Ovary (tissue), 9 donors: ENCODE measurements around the gene KCNMA1. TPM values are rescaled to one million over a fixed set of nuclear protein-coding genes. Genes with fewer than 3 reads are reported as not detected.

Experiments used
- DNase-seq, 5 donors: peaks; one replicate each; pipeline ENCODE4 v3.0.0-alpha.2; 2019 to 2020
- H3K27ac ChIP-seq, 2 donors: fragments of 200-600 bp; one replicate each; pipeline versions ENCODE4 v1.5.1 to v1.8.0; 2019 to 2022
- H3K27me3 ChIP-seq: fragments of 200-600 bp; one replicate; pipeline ENCODE4 v1.8.0; 2022
- H3K36me3 ChIP-seq: fragments of 200-600 bp; sonication (generic); one replicate; pipeline ENCODE4 v1.5.1; 2019
- H3K4me1 ChIP-seq: one replicate; pipeline ENCODE4 v1.8.1; 2013; ENCODE audit warnings: mild to moderate bottlenecking, moderate library complexity; ENCODE audit not compliant: insufficient read depth
- H3K4me3 ChIP-seq: fragments of 200-600 bp; sonication (generic); one replicate; pipeline ENCODE4 v1.5.1; 2017
- H3K9me3 ChIP-seq, 2 donors: fragments of 200-600 bp in 1 of 2; sonication (generic) in 1 of 2; one replicate each; pipeline versions ENCODE4 v1.5.1 to v1.8.1; 2013 to 2019; ENCODE audit warnings: mild to moderate bottlenecking in 1 of 2, moderate library complexity in 1 of 2
- CTCF ChIP-seq, 3 donors: fragments of 450-650 bp in 2 of 3; fragments of 200-600 bp in 1 of 3; IDR thresholded peaks; one replicate each; pipeline versions ENCODE4 v1.5.1 to v1.8.0; 2016 to 2022; ENCODE audit warnings: antibody characterized with exemption in 3 of 3, mild to moderate bottlenecking in 1 of 3
- EP300 ChIP-seq: sonication (generic); formaldehyde crosslinking; IDR thresholded peaks from one replicate; pipeline ENCODE4 v1.6.1; 2017; ENCODE audit warnings: antibody characterized with exemption
- POLR2A ChIP-seq: fragments of 450-650 bp; IDR thresholded peaks from one replicate; pipeline ENCODE4 v1.6.1; 2017; ENCODE audit warnings: antibody characterized with exemption, mild to moderate bottlenecking, moderate library complexity
- WGBS, 3 donors: extraction: QIAGEN DNeasy Blood & Tissue Kit in 1 of 3; methylation state at CpG; one replicate each; pipeline versions ENCODE4 v1.1.5 to v1.1.7; 2013 to 2017; 5-methylcytosine and 5-hydroxymethylcytosine counted together
- intact Hi-C, 4 donors: fragments of 100-400 bp; cut with DNase I; formaldehyde crosslinking; loops; one replicate each; pipeline versions ENCODE4 v1.11.0 to v1.15.1; 2022 to 2023
- polyA plus RNA-seq, 2 donors: library from polyadenylated mRNA; stranded (reverse); fragments of 200-250 nt in 1 of 2; fragments of 350-450 nt in 1 of 2; fragmentation: Illumina TruSeq in 1 of 2; extraction: RNeasy Lipid Tissue Mini Kit (QIAGEN cat#74804) in 1 of 2; gene quantifications; one replicate each; pipeline ENCODE4 v1.2.3, GENCODE V29; 2013 to 2014
- total RNA-seq, 7 donors: library from RNA; depleted of rRNA in 2 of 7; stranded (reverse); fragments of >200 nt in 2 of 7; fragmentation: NEBNext Ultra II Directional in 3 of 7; extraction: Animal tissue kit (Norgen Biotek cat#: 25700) in 3 of 7; gene quantifications; one replicate each; pipeline versions ENCODE4 v1.1.0 to v1.2.4, GENCODE V29; 2016 to 2023
- donor health status: DM: no; HTN: no; CAD: no; lungs with moderate emphysema.
- donor health status: DM: no; HTN: no; CAD: no.
- donor health status: Bipolar disorder and iron deficiency.
- donor health status: DM: yes; HTN: yes; CAD: no.
- donor health status: DM: no; HTN: no; CAD: no.
- donor health status: DM: yes; HTN: yes; CAD: no.

Gene KCNMA1
- total and polyA plus RNA-seq, 9 donors = 7.0 to 83.8 (median 25.1) TPM

DNA sequence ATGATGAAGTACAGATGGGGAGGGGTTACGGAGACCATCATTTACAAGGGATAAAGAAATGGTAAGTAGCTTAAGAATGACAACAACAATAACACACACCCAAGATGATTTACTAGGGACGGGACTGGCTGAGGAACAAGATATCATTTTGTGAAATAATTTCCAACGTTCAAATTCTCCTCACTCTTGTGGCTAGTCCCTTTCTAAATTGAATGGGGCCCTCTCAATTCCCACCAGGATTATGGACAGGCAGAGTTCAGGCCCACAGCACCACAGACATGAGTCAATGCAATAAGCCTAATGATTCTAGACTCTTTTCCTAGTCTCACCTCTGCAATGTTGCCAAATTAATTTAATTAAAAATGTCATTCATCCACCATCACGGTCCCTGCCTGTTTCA, 448.1 kb downstream of the KCNMA1 start:
- no peak overlapping the region for H3K27ac ChIP-seq
- WGBS, 3 donors = 77 to 90% (median 83%) methylated on average over 4 of the region's 4 CpGs
- no peak for DNase-seq
- H3K9me3 ChIP-seq = no peaks in the 10 kb centered on the region
- no peak overlapping the region for H3K4me3 ChIP-seq
- no peaks in the 10 kb centered on the region for H3K27me3 ChIP-seq
- H3K36me3 ChIP-seq = no peaks in the 10 kb centered on the region
- TF ChIP-seq EP300 (no peak), CTCF (IDR thresholded peaks at IDR 0.05) (no peak), POLR2A (no peak)
- peaks cover 2% of the 10 kb centered on the region for H3K4me1 ChIP-seq
- intact Hi-C loops = no loop called here

DNA sequence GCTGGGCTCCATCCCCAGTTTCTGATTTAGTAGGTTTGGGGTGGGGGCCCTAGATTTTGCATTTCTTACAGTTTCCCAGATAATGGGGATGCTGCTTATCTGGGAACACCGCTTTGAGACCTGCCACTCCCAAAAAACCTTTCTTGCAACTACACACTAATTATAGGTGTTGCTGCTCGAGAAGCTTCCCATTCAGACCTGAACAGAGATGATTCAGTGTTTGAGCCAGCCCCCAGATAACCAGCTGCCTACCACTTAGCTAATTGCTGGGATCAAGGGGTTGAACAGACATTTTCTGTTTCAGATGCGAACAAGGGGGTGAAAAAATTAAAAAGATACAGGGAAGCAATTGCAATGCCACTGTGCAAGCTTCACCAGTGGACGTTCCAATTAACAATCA, 448.5 kb downstream of the KCNMA1 start:
- Histone ChIP-seq H3K9me3 (no peaks in the 10 kb centered on the region), H3K36me3 (no peaks in the 10 kb centered on the region), H3K27ac (no peak overlapping the region), H3K4me1 (peaks cover 2% of the 10 kb centered on the region), H3K27me3 (no peaks in the 10 kb centered on the region), H3K4me3 (no peak overlapping the region)
- WGBS, 3 donors = 92 to 98% (median 93%) methylated on average over 4 of the region's 4 CpGs
- DNase-seq = no peak
- intact Hi-C loops = no loop called here
- TF ChIP-seq CTCF (IDR thresholded peaks at IDR 0.05) = no peak
- TF ChIP-seq POLR2A = no peak
- no peak for TF ChIP-seq EP300

DNA sequence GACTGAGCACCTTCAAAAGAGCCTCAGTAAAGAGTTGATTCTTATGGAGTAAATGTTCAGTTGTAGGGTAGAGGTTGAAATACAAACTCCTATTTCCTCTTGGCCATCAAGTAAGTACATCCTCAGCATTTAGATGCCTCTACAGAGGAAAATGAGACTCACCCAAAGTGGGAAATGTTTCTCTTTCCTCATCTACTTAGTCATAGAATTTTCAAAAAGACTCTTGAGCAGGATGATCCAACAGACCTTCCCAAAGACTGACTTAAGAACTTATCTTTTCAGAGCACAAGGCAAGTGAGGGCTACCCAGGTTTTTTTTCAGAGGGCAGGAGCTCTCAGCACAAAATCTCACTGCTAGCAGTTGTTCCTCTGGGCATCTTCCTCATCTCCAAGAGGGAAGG, 449.1 kb downstream of the KCNMA1 start:
- H3K9me3 ChIP-seq = no peaks in the 10 kb centered on the region
- TF ChIP-seq EP300 (no peak), POLR2A (no peak), CTCF (IDR thresholded peaks at IDR 0.05) (no peak)
- H3K4me3 ChIP-seq = no peak overlapping the region
- no peak overlapping the region for H3K27ac ChIP-seq
- DNase-seq = no peak
- no peaks in the 10 kb centered on the region for H3K36me3 ChIP-seq
- peaks cover 1% of the 10 kb centered on the region for H3K4me1 ChIP-seq
- no peaks in the 10 kb centered on the region for H3K27me3 ChIP-seq
- intact Hi-C loops = no loop called here

- Histone ChIP-seq H3K4me1 (no peaks in the 10 kb centered on the region), H3K27ac (no peak overlapping the region)
Measured at GRCh38 chr10:77188000-77188395, 449.6 kb downstream of the KCNMA1 start.

More at GRCh38 chr10:77188000-77188395, 449.6 kb downstream of the KCNMA1 start:
- 60 to 82% (median 75%) methylated on average over 1 of the region's 1 CpG for WGBS, 3 donors
- intact Hi-C loops = no loop called here
- no peak for DNase-seq
- Histone ChIP-seq H3K9me3 (no peaks in the 10 kb centered on the region), H3K27me3 (no peaks in the 10 kb centered on the region), H3K36me3 (no peaks in the 10 kb centered on the region), H3K4me3 (no peak overlapping the region)
- no peak for TF ChIP-seq POLR2A
- no peak for TF ChIP-seq EP300
- TF ChIP-seq CTCF (IDR thresholded peaks at IDR 0.05) = no peak
